ENCODE data around the gene ZRANB1. TPM values are rescaled to one million over a fixed set of nuclear protein-coding genes. Genes with fewer than 3 reads are reported as not detected.

Gene ZRANB1
- total RNA-seq, 2 experiments from 2014 or later = 9.8 to 11.5 TPM

- Mint-ChIP-seq H3K36me3 (no peaks in the 10 kb centered on the region), H3K27ac (no peak overlapping the region), H3K9me3 (ENCODE audit: low read depth) (no peaks in the 10 kb centered on the region), H3K4me3 (no peak overlapping the region), H3K27me3 (peaks cover 21% of the 10 kb centered on the region), H3K4me1 (no peaks in the 10 kb centered on the region)
- CTCF ChIA-PET = no interaction called here
- ATAC-seq (no peak), DNase-seq (no peak)
Measured at GRCh38 chr10:125021686-125022344, 79.9 kb downstream of the ZRANB1 start.

- CTCF ChIA-PET = no interaction called here
- Mint-ChIP-seq H3K4me3 (no peak overlapping the region), H3K36me3 (no peaks in the 10 kb centered on the region), H3K9me3 (ENCODE audit: low read depth) (no peaks in the 10 kb centered on the region), H3K27me3 (peaks cover 17% of the 10 kb centered on the region), H3K4me1 (no peaks in the 10 kb centered on the region), H3K27ac (no peak overlapping the region)
- no peak for ATAC-seq
- DNase-seq = no peak
Measured at GRCh38 chr10:125022671-125023070, 80.7 kb downstream of the ZRANB1 start.

GRCh38 chr10:125023255-125023654 lies 81.3 kb downstream of the ZRANB1 start:
- no peak for ATAC-seq
- H3K27ac Mint-ChIP-seq = no peak overlapping the region
- no peaks in the 10 kb centered on the region for H3K36me3 Mint-ChIP-seq
- no peaks in the 10 kb centered on the region for H3K4me1 Mint-ChIP-seq
- H3K27me3 Mint-ChIP-seq = peaks cover 13% of the 10 kb centered on the region
- DNase-seq = no peak
- CTCF ChIA-PET = no interaction called here
- no peaks in the 10 kb centered on the region for H3K9me3 Mint-ChIP-seq (ENCODE audit: low read depth)
- no peak overlapping the region for H3K4me3 Mint-ChIP-seq

GRCh38 chr10:125023862-125024496 lies 82.1 kb downstream of the ZRANB1 start:
- Mint-ChIP-seq H3K27ac (no peak overlapping the region), H3K36me3 (no peaks in the 10 kb centered on the region), H3K4me3 (no peak overlapping the region), H3K4me1 (no peaks in the 10 kb centered on the region), H3K9me3 (ENCODE audit: low read depth) (no peaks in the 10 kb centered on the region), H3K27me3 (peaks cover 10% of the 10 kb centered on the region)
- DNase-seq = no peak
- no peak for ATAC-seq
- CTCF ChIA-PET = no interaction called here

- no peak for ATAC-seq
Measured at GRCh38 chr10:125024497-125025234, 82.7 kb downstream of the ZRANB1 start.

GRCh38 chr10:125025341-125025740 lies 83.4 kb downstream of the ZRANB1 start:
- H3K4me1 Mint-ChIP-seq = no peaks in the 10 kb centered on the region
- H3K27me3 Mint-ChIP-seq = peaks cover 7% of the 10 kb centered on the region
- ATAC-seq (no peak), DNase-seq (no peak)
- H3K36me3 Mint-ChIP-seq = no peaks in the 10 kb centered on the region
- no peaks in the 10 kb centered on the region for H3K9me3 Mint-ChIP-seq (ENCODE audit: low read depth)
- H3K27ac Mint-ChIP-seq = no peak overlapping the region
- CTCF ChIA-PET = no interaction called here
- no peak overlapping the region for H3K4me3 Mint-ChIP-seq

More at GRCh38 chr10:125024497-125025234, 82.7 kb downstream of the ZRANB1 start:
- Mint-ChIP-seq H3K4me3 (no peak overlapping the region), H3K9me3 (ENCODE audit: low read depth) (no peaks in the 10 kb centered on the region), H3K4me1 (no peaks in the 10 kb centered on the region), H3K36me3 (no peaks in the 10 kb centered on the region), H3K27me3 (peaks cover 7% of the 10 kb centered on the region), H3K27ac (no peak overlapping the region)
- no peak for DNase-seq
- CTCF ChIA-PET = no interaction called here

GRCh38 chr10:125026036-125026931 lies 84.4 kb downstream of the ZRANB1 start:
- no peaks in the 10 kb centered on the region for H3K36me3 Mint-ChIP-seq
- peaks cover 7% of the 10 kb centered on the region for H3K27me3 Mint-ChIP-seq
- H3K4me3 Mint-ChIP-seq = no peak overlapping the region
- H3K9me3 Mint-ChIP-seq (ENCODE audit: low read depth) = no peaks in the 10 kb centered on the region
- H3K27ac Mint-ChIP-seq = no peak overlapping the region
- ATAC-seq (no peak), DNase-seq (no peak)
- CTCF ChIA-PET = no interaction called here
- H3K4me1 Mint-ChIP-seq = no peaks in the 10 kb centered on the region

- no peak for DNase-seq
- H3K4me1 Mint-ChIP-seq = no peaks in the 10 kb centered on the region
- CTCF ChIA-PET = interaction anchor here (1.1 kb wide), 1 partner anchor 34 kb away, joined by 3 read pairs; no protein-coding TSS in a partner anchor
- no peak for ATAC-seq
- H3K36me3 Mint-ChIP-seq = no peaks in the 10 kb centered on the region
- peaks cover 7% of the 10 kb centered on the region for H3K27me3 Mint-ChIP-seq
- no peak overlapping the region for H3K4me3 Mint-ChIP-seq
- no peaks in the 10 kb centered on the region for H3K9me3 Mint-ChIP-seq (ENCODE audit: low read depth)
- no peak overlapping the region for H3K27ac Mint-ChIP-seq
Measured at GRCh38 chr10:125026974-125027735, 85.2 kb downstream of the ZRANB1 start.

GRCh38 chr10:125027871-125028869 lies 86.2 kb downstream of the ZRANB1 start:
- Mint-ChIP-seq H3K27ac (no peak overlapping the region), H3K36me3 (no peaks in the 10 kb centered on the region), H3K9me3 (ENCODE audit: low read depth) (no peaks in the 10 kb centered on the region), H3K4me3 (no peak overlapping the region), H3K4me1 (no peaks in the 10 kb centered on the region), H3K27me3 (peaks cover 7% of the 10 kb centered on the region)
- CTCF ChIA-PET = interaction anchor here (1.1 kb wide), 1 partner anchor 35 kb away, joined by 3 read pairs; no protein-coding TSS in a partner anchor
- ATAC-seq (no peak), DNase-seq (no peak)

- Mint-ChIP-seq H3K4me3 (no peak overlapping the region), H3K36me3 (no peaks in the 10 kb centered on the region), H3K4me1 (no peaks in the 10 kb centered on the region), H3K27ac (no peak overlapping the region), H3K27me3 (peaks cover 8% of the 10 kb centered on the region), H3K9me3 (ENCODE audit: low read depth) (no peaks in the 10 kb centered on the region)
- DNase-seq = no peak
- CTCF ChIA-PET = no interaction called here
- no peak for ATAC-seq
Measured at GRCh38 chr10:125029584-125030242, 87.8 kb downstream of the ZRANB1 start.

- DNase-seq (no peak), ATAC-seq (no peak)
- Mint-ChIP-seq H3K9me3 (ENCODE audit: low read depth) (no peaks in the 10 kb centered on the region), H3K4me1 (no peaks in the 10 kb centered on the region), H3K36me3 (no peaks in the 10 kb centered on the region), H3K27ac (no peak overlapping the region), H3K4me3 (no peak overlapping the region), H3K27me3 (peaks cover 14% of the 10 kb centered on the region)
- CTCF ChIA-PET = no interaction called here
Measured at GRCh38 chr10:125030567-125031197, 88.8 kb downstream of the ZRANB1 start.

Data from activated CD8-positive, alpha-beta memory T cell treated with anti-CD3 and anti-CD28 coated beads, Interleukin-2, amount 10 ng/mL, durations not matched to agents 7 days and 5 days (primary cell).